Thymus (tissue), 14 donors: ENCODE measurements around the gene POLR2A. TPM values are rescaled to one million over a fixed set of nuclear protein-coding genes. Genes with fewer than 3 reads are reported as not detected.

Experiments used
- DNase-seq, 9 donors: peaks; one replicate each; pipeline ENCODE4 v3.0.0-alpha.2; 2013; ENCODE audit warnings: low spot score in 9 of 9, low read depth in 6 of 9, missing footprints in 1 of 9
- H3K27ac ChIP-seq, 2 donors: one replicate each; pipeline ENCODE4 v1.5.1; 2013; ENCODE audit warnings: control low read depth in 1 of 2, low read depth in 1 of 2, low read length in 1 of 2, mild to moderate bottlenecking in 1 of 2, moderate library complexity in 1 of 2
- H3K27me3 ChIP-seq, 2 donors: one replicate each; pipeline ENCODE4 v1.5.1; 2013; ENCODE audit warnings: low read length in 1 of 2; ENCODE audit not compliant: control insufficient read depth in 2 of 2, insufficient read depth in 1 of 2
- H3K36me3 ChIP-seq, 2 donors: one replicate each; pipeline ENCODE4 v1.5.1; 2013; ENCODE audit warnings: low read length in 1 of 2, mild to moderate bottlenecking in 1 of 2, moderate library complexity in 1 of 2; ENCODE audit not compliant: control insufficient read depth in 2 of 2, insufficient read depth in 2 of 2
- H3K4me1 ChIP-seq, 2 donors: one replicate each; pipeline ENCODE4 v1.5.1; 2013; ENCODE audit warnings: low read length in 2 of 2; ENCODE audit not compliant: control insufficient read depth in 2 of 2, insufficient read depth in 2 of 2
- H3K4me3 ChIP-seq, 2 donors: one replicate each; pipeline ENCODE4 v1.5.1; 2013; ENCODE audit warnings: low read length in 2 of 2, control low read depth in 1 of 2, mild to moderate bottlenecking in 1 of 2
- H3K9me3 ChIP-seq, 2 donors: one replicate each; pipeline ENCODE4 v1.5.1; 2013; ENCODE audit warnings: low read length in 1 of 2, mild to moderate bottlenecking in 1 of 2; ENCODE audit not compliant: control insufficient read depth in 2 of 2, insufficient read depth in 1 of 2
- WGBS: extraction: QIAGEN DNeasy Blood & Tissue Kit; methylation state at CpG from one replicate; pipeline ENCODE4 v1.1.7; 2013; 5-methylcytosine and 5-hydroxymethylcytosine counted together
- long read RNA-seq, 10 donors: transcript quantifications; one replicate each; lab custom pipeline, GENCODE V29; 2026
- polyA plus RNA-seq: library from polyadenylated mRNA; stranded (reverse); fragments of 200-250 nt; gene quantifications from one replicate; pipeline ENCODE4 v1.2.3, GENCODE V29; 2013
- total RNA-seq: library from RNA; stranded (reverse); fragments of 120-200 nt; gene quantifications from one replicate; pipeline ENCODE4 v1.2.4, GENCODE V29; 2013
- donor health status: healthy.

POLR2A gene
- total RNA-seq (23.5 TPM), polyA plus RNA-seq (33.5 TPM)
- long read RNA-seq, donor 1, partial matches to known transcripts = 14 of 14 reads
- long read RNA-seq, donor 1, other reads (novel, unspliced or antisense) = 0 of 14 reads
- long read RNA-seq, donor 2 = 0 reads
- long read RNA-seq, donor 3, full-length matches to known transcripts = 8 of 30 reads
- long read RNA-seq, donor 3, partial matches to known transcripts = 22 of 30 reads
- long read RNA-seq, donor 3, other reads (novel, unspliced or antisense) = 0 of 30 reads
- long read RNA-seq, donor 4, full-length matches to known transcripts = 1 of 27 reads
- long read RNA-seq, donor 4, partial matches to known transcripts = 26 of 27 reads
- long read RNA-seq, donor 4, other reads (novel, unspliced or antisense) = 0 of 27 reads
- long read RNA-seq, donor 5, partial matches to known transcripts = 73 of 77 reads
- long read RNA-seq, donor 5, other reads (novel, unspliced or antisense) = 0 of 77 reads
- long read RNA-seq, donor 6, full-length matches to known transcripts = 4 of 34 reads
- long read RNA-seq, donor 6, partial matches to known transcripts = 30 of 34 reads
- long read RNA-seq, donor 6, other reads (novel, unspliced or antisense) = 0 of 34 reads
- long read RNA-seq, donor 7, full-length matches to known transcripts = 3 of 31 reads
- long read RNA-seq, donor 7, partial matches to known transcripts = 28 of 31 reads
- long read RNA-seq, donor 7, other reads (novel, unspliced or antisense) = 0 of 31 reads
- long read RNA-seq, donor 8, full-length matches to known transcripts = 3 of 17 reads
- long read RNA-seq, donor 8, partial matches to known transcripts = 14 of 17 reads
- long read RNA-seq, donor 8, other reads (novel, unspliced or antisense) = 0 of 17 reads
- long read RNA-seq, donor 9, partial matches to known transcripts = 11 of 13 reads
- long read RNA-seq, donor 9, other reads (novel, unspliced or antisense) = 0 of 13 reads
- long read RNA-seq, donor 10, full-length matches to known transcripts = 6 of 27 reads
- long read RNA-seq, donor 10, partial matches to known transcripts = 21 of 27 reads
- long read RNA-seq, donor 10, other reads (novel, unspliced or antisense) = 0 of 27 reads

DNA sequence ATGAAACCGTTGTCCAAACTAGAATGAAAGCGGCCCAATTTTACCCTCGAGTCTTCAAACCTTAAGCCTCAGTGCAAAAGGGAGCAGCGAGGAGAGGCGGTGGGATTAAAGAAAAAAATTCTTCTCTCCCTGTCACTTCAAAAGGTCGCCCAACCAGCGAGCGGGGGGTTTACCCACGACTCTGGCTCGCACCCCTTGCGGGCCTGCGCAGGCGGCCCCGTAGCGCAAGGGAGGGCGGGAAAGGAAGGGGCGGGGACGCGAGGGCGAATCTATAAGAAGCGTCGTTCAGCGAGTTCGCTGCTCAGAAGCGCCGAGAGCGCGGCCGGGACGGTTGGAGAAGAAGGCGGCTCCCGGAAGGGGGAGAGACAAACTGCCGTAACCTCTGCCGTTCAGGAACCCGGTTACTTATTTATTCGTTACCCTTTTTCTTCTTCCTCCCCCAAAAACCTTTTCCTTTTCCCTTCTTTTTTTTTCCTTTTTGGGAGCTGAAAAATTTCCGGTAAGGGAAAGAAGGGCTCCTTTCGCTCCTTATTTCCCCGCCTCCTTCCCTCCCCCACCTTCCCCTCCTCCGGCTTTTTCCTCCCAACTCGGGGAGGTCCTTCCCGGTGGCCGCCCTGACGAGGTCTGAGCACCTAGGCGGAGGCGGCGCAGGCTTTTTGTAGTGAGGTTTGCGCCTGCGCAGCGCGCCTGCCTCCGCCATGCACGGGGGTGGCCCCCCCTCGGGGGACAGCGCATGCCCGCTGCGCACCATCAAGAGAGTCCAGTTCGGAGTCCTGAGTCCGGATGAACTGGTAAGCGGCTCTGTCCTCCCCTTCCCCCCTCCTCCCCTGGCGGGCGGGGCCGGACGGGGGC lies at the start of gene POLR2A:
POLR2A (plus strand) TSS at position 300 of the 852 bp plus-strand sequence.
- peaks cover 18 to 45% of the 10 kb centered on the region in 2 donors for H3K4me1 ChIP-seq
- under 1% methylated on average over 64 of the region's 64 CpGs for WGBS
- peak; percentile 93 to 99 (median 97) for DNase-seq
- H3K27ac ChIP-seq = peak within 1 kb of the TSS; percentile 97 to 98
- peaks cover 8 to 21% of the 10 kb centered on the region in 2 donors for H3K36me3 ChIP-seq
- H3K4me3 ChIP-seq = peak within 1 kb of the TSS; percentile 78 to 84
- H3K9me3 ChIP-seq = no peaks in the 10 kb centered on the region
- H3K27me3 ChIP-seq = no peaks in the 10 kb centered on the region

- Histone ChIP-seq H3K4me1 (peaks cover 26 to 54% of the 10 kb centered on the region in 2 donors), H3K9me3 (no peaks in the 10 kb centered on the region), H3K36me3 (no peaks in the 10 kb centered on the region), H3K27me3 (peaks cover 39 to 51% of the 10 kb centered on the region in 2 donors), H3K4me3 (peak overlapping the region; percentile 49 to 75), H3K27ac (peak overlapping the region; percentile 77 to 92)
- peak in 3 of 9 donors; percentile 51 to 77 (median 62) for DNase-seq
- 11% methylated on average over 49 of the region's 49 CpGs for WGBS
These were observed 48.2 kb upstream of the POLR2A start for GRCh38 chr17:7435676-7436555.

GRCh38 chr17:7436556-7437368 lies 47.4 kb upstream of the POLR2A start:
- Histone ChIP-seq H3K4me1 (peaks cover 26 to 58% of the 10 kb centered on the region in 2 donors), H3K9me3 (no peaks in the 10 kb centered on the region), H3K4me3 (peak overlapping the region; percentile 39 to 75), H3K27ac (peak overlapping the region; percentile 55 to 74), H3K36me3 (no peaks in the 10 kb centered on the region), H3K27me3 (peaks cover 47 to 60% of the 10 kb centered on the region in 2 donors)
- DNase-seq = peak in 8 of 9 donors; percentile 43 to 90 (median 76)
- 21% methylated on average over 92 of the region's 92 CpGs for WGBS

GRCh38 chr17:7437369-7437863 lies 46.8 kb upstream of the POLR2A start:
- H3K4me1 ChIP-seq = peaks cover 26 to 58% of the 10 kb centered on the region in 2 donors
- peaks cover 49 to 66% of the 10 kb centered on the region in 2 donors for H3K27me3 ChIP-seq
- H3K9me3 ChIP-seq = no peaks in the 10 kb centered on the region
- no peaks in the 10 kb centered on the region for H3K36me3 ChIP-seq
- 50% methylated on average over 31 of the region's 31 CpGs for WGBS
- H3K27ac ChIP-seq = no peak overlapping the region
- no peak for DNase-seq
- peak overlapping the region; percentile 6 to 39 for H3K4me3 ChIP-seq

DNA sequence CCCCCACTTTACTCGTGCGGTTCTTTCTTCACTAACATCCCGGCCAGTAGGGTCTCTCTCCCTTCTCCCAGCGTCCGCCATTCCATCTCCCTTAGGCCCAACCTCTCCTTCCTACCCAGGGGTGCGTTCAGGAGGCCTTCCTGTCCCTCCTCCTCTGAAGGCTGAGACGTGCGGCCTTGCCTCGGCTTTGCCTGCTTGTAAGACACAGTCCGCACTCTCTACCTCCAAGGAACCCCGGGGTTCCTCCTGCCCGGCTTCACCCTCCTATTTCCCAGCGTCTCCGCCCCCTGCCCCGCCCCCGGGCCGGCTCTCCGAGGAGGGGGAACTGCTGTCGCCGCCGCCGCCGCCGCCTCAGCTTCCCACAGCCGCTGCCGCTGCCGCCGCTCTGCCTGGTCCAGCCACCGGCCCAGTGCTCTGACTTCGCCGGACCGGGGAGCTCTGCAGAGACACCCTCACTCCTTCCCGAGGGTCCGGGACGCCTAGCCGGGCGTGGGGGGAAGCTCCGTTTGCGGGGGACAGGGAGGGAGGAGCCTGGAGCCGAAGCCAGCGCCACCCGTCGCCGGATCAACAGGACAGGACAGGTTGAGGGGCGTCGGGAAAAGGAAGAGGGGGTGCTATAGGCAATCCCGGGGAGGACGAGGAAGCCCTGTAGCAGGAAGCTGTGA lies 46.1 kb upstream of the POLR2A start:
- no peaks in the 10 kb centered on the region for H3K9me3 ChIP-seq
- no peak overlapping the region for H3K27ac ChIP-seq
- peaks cover 52 to 73% of the 10 kb centered on the region in 2 donors for H3K27me3 ChIP-seq
- H3K36me3 ChIP-seq = no peaks in the 10 kb centered on the region
- H3K4me1 ChIP-seq = peaks cover 26 to 58% of the 10 kb centered on the region in 2 donors
- peak overlapping the region; percentile 19 to 43 for H3K4me3 ChIP-seq
- WGBS = 12% methylated on average over 48 of the region's 48 CpGs
- peak in 3 of 9 donors; percentile 39 to 66 (median 45) for DNase-seq

GRCh38 chr17:7438656-7439460 lies 45.3 kb upstream of the POLR2A start:
- H3K4me1 ChIP-seq = peaks cover 26 to 58% of the 10 kb centered on the region in 2 donors
- WGBS = 50% methylated on average over 11 of the region's 11 CpGs

More at GRCh38 chr17:7438656-7439460, 45.3 kb upstream of the POLR2A start:
- no peak overlapping the region for H3K27ac ChIP-seq
- H3K27me3 ChIP-seq = peaks cover 56 to 81% of the 10 kb centered on the region in 2 donors
- no peaks in the 10 kb centered on the region for H3K9me3 ChIP-seq
- no peak for DNase-seq
- H3K4me3 ChIP-seq = peak overlapping the region; percentile 19 to 43
- no peaks in the 10 kb centered on the region for H3K36me3 ChIP-seq
